GM12891 (cell line): Measurements from ENCODE around the gene HOXC4.

ENCODE experiments used
- POLR2A ChIP-seq: IDR thresholded peaks from 2 replicates; pipeline ENCODE4 v1.6.1; 2011; ENCODE audit warnings: low read depth, low read length, control low read depth
- POLR2AphosphoS5 ChIP-seq: IDR thresholded peaks from 2 replicates; pipeline ENCODE4 v1.6.1; 2011; ENCODE audit warnings: low read depth, low read length, control low read depth
- TAF1 ChIP-seq: IDR thresholded peaks from 2 replicates; pipeline ENCODE4 v1.6.1; 2011; ENCODE audit warnings: low read depth, low read length, control low read depth

GRCh38 chr12:54040148-54040494, 13.5 kb upstream of the HOXC4 start:
- TF ChIP-seq POLR2AphosphoS5 (no peak), POLR2A (no peak), TAF1 (no peak)
